SK-N-SH treated with all-trans-retinoic acid at 6 μM for 48 hours (cell line): ENCODE data around the gene MED6.

Experiments
- ATAC-seq: fragments of 200-7000 bp; cut with Tn5 transposase; 3 replicates; pipeline ENCODE4 v1.9.1; 2020; ENCODE audit warnings: mild to moderate bottlenecking, moderate library complexity
- ARNTL ChIP-seq: fragments of 450-650 bp; formaldehyde crosslinking; IDR thresholded peaks from 2 replicates; pipeline ENCODE4 v1.5.0; 2020; ENCODE audit warnings: low read depth, mild to moderate bottlenecking, moderate library complexity, borderline replicate concordance
- BACH2 ChIP-seq: fragments of 250-450 bp; sonication (Bioruptor Pico); IDR thresholded peaks from 2 replicates; pipeline ENCODE4 v1.9.0; 2021; ENCODE audit warnings: mild to moderate bottlenecking, borderline replicate concordance
- CREB5 ChIP-seq: fragments of 250-450 bp; sonication (Bioruptor Pico); IDR thresholded peaks from 2 replicates; pipeline ENCODE4 v1.5.1; 2020; ENCODE audit warnings: low read depth, mild to moderate bottlenecking, moderate library complexity
- CSDC2 ChIP-seq: fragments of 250-450 bp; sonication (Bioruptor Pico); IDR thresholded peaks from 2 replicates; pipeline ENCODE4 v1.5.0; 2020; ENCODE audit warnings: mild to moderate bottlenecking, moderate library complexity
- CSRNP3 ChIP-seq: fragments of 250-450 bp; sonication (Bioruptor Pico); IDR thresholded peaks from 2 replicates; pipeline ENCODE4 v1.5.1; 2021; ENCODE audit warnings: mild to moderate bottlenecking, moderate library complexity
- ESRRG ChIP-seq: fragments of 250-450 bp; sonication (Bioruptor Pico); IDR thresholded peaks from 2 replicates; pipeline ENCODE4 v1.6.1; 2021; ENCODE audit warnings: mild to moderate bottlenecking
- GLIS3 ChIP-seq: fragments of 250-450 bp; sonication (Bioruptor Pico); IDR thresholded peaks from 2 replicates; pipeline ENCODE4 v1.5.0; 2020; ENCODE audit warnings: mild to moderate bottlenecking, moderate library complexity
- OSR1 ChIP-seq: fragments of 250-450 bp; sonication (Bioruptor Pico); IDR thresholded peaks from 2 replicates; pipeline ENCODE4 v1.8.0; 2022; ENCODE audit warnings: moderate library complexity, mild to moderate bottlenecking, inconsistent platforms
- PPARA ChIP-seq: fragments of 250-450 bp; sonication (Bioruptor Pico); IDR thresholded peaks from 2 replicates; pipeline ENCODE4 v1.5.0; 2020; ENCODE audit warnings: mild to moderate bottlenecking, borderline replicate concordance
- RARB ChIP-seq: fragments of 250-450 bp; sonication (Bioruptor Pico); IDR thresholded peaks from 2 replicates; pipeline ENCODE4 v1.8.0; 2021; ENCODE audit warnings: mild to moderate bottlenecking, moderate library complexity
- SNAI2 ChIP-seq: fragments of 250-450 bp; sonication (Bioruptor Pico); IDR thresholded peaks from 2 replicates; pipeline ENCODE4 v1.5.0; 2020; ENCODE audit warnings: mild to moderate bottlenecking, moderate library complexity
- TCF4 ChIP-seq: fragments of 250-450 bp; sonication (Bioruptor Pico); IDR thresholded peaks from 2 replicates; pipeline ENCODE4 v1.8.0; 2021; ENCODE audit warnings: mild to moderate bottlenecking, moderate library complexity, borderline replicate concordance
- TOX ChIP-seq: fragments of 250-450 bp; sonication (Bioruptor Pico); IDR thresholded peaks from 2 replicates; pipeline ENCODE4 v1.8.0; 2021; ENCODE audit warnings: mild to moderate bottlenecking, moderate library complexity, borderline replicate concordance
- TSHZ2 ChIP-seq: fragments of 250-450 bp; sonication (Bioruptor Pico); IDR thresholded peaks from 2 replicates; pipeline ENCODE4 v1.5.0; 2020; ENCODE audit warnings: mild to moderate bottlenecking, moderate library complexity
- ZC3H10 ChIP-seq: fragments of 250-450 bp; sonication (Bioruptor Pico); IDR thresholded peaks from 2 replicates; pipeline ENCODE4 v1.5.1; 2021; ENCODE audit warnings: mild to moderate bottlenecking, moderate library complexity
- ZFP3 ChIP-seq: fragments of 250-450 bp; sonication (Bioruptor Pico); IDR thresholded peaks from 2 replicates; pipeline ENCODE4 v1.5.0; 2020; ENCODE audit warnings: mild to moderate bottlenecking, moderate library complexity
- ZFP30 ChIP-seq: fragments of 450-650 bp; formaldehyde crosslinking; IDR thresholded peaks from 2 replicates; pipeline ENCODE4 v1.5.0; 2022; ENCODE audit warnings: mild to moderate bottlenecking, moderate library complexity
- ZNF565 ChIP-seq: fragments of 450-650 bp; formaldehyde crosslinking; conservative IDR thresholded peaks from 2 replicates; pipeline ENCODE4 v1.5.0; 2020; ENCODE audit warnings: low read depth, mild to moderate bottlenecking, moderate library complexity
- ZNF70 ChIP-seq: fragments of 450-650 bp; formaldehyde crosslinking; IDR thresholded peaks from 2 replicates; pipeline ENCODE4 v1.5.0; 2020; ENCODE audit warnings: mild to moderate bottlenecking, moderate library complexity
- ZNF8 ChIP-seq: fragments of 450-650 bp; formaldehyde crosslinking; IDR thresholded peaks from 2 replicates; pipeline ENCODE4 v1.5.0; 2020; ENCODE audit warnings: mild to moderate bottlenecking, moderate library complexity
- TF ChIP-seq, protein P1 (sequence below): fragments of 250-450 bp; sonication (Bioruptor Pico); IDR thresholded peaks from 2 replicates; pipeline ENCODE4 v1.8.0; 2020; ENCODE audit warnings: mild to moderate bottlenecking, moderate library complexity, borderline replicate concordance
- TF ChIP-seq, protein P2 (sequence below): fragments of 250-450 bp; sonication (Bioruptor Pico); IDR thresholded peaks from 2 replicates; pipeline ENCODE4 v1.8.0; 2021; ENCODE audit warnings: low read depth, mild to moderate bottlenecking, moderate library complexity, borderline replicate concordance

MED6 gene

GRCh38 chr14:70646705-70647104, 46.2 kb upstream of the MED6 start (continued):
- TF ChIP-seq ZFP3 (CRISPR knock-in tag) (no peak), ESRRG (CRISPR knock-in tag) (no peak), BACH2 (CRISPR knock-in tag) (no peak), CSDC2 (CRISPR knock-in tag) (no peak), ZNF565 (CRISPR knock-in tag) (no peak), TCF4 (CRISPR knock-in tag) (no peak), ZNF8 (CRISPR knock-in tag) (no peak)
- TF ChIP-seq, protein P1, sequence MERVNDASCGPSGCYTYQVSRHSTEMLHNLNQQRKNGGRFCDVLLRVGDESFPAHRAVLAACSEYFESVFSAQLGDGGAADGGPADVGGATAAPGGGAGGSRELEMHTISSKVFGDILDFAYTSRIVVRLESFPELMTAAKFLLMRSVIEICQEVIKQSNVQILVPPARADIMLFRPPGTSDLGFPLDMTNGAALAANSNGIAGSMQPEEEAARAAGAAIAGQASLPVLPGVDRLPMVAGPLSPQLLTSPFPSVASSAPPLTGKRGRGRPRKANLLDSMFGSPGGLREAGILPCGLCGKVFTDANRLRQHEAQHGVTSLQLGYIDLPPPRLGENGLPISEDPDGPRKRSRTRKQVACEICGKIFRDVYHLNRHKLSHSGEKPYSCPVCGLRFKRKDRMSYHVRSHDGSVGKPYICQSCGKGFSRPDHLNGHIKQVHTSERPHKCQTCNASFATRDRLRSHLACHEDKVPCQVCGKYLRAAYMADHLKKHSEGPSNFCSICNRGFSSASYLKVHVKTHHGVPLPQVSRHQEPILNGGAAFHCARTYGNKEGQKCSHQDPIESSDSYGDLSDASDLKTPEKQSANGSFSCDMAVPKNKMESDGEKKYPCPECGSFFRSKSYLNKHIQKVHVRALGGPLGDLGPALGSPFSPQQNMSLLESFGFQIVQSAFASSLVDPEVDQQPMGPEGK = no peak
- TF ChIP-seq, all 23 proteins: peak for 0

DNA sequence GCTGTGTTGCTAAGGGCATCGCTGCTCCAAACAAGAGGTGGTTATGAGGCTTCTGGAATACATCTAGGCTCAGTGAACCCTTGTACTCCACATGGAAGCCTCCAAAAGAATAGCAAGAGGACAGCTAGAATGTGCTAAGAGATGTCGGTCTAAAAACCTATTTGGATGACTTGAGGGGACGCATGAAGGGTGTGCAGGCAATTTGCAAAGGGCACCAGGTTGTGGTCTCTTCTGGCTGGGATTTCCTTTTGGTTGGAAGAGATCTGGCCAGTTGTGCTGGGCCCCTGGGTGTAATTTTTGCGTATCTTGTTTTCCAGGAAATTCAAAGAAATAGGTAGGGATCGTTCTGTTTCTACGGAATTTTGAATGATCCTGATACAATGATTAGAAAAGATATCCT, 45.4 kb upstream of the MED6 start:
- ATAC-seq = no peak
- TF ChIP-seq, protein P1 = no peak
- no peak for TF ChIP-seq CSDC2 (CRISPR knock-in tag)
- no peak for TF ChIP-seq GLIS3 (CRISPR knock-in tag)
- TF ChIP-seq ARNTL (CRISPR knock-in tag) = no peak
- no peak for TF ChIP-seq ZC3H10
- TF ChIP-seq ZFP3 (CRISPR knock-in tag) = no peak
- no peak for TF ChIP-seq PPARA
- no peak for TF ChIP-seq RARB
- TF ChIP-seq CREB5 (CRISPR knock-in tag) = no peak
- TF ChIP-seq, protein P2, sequence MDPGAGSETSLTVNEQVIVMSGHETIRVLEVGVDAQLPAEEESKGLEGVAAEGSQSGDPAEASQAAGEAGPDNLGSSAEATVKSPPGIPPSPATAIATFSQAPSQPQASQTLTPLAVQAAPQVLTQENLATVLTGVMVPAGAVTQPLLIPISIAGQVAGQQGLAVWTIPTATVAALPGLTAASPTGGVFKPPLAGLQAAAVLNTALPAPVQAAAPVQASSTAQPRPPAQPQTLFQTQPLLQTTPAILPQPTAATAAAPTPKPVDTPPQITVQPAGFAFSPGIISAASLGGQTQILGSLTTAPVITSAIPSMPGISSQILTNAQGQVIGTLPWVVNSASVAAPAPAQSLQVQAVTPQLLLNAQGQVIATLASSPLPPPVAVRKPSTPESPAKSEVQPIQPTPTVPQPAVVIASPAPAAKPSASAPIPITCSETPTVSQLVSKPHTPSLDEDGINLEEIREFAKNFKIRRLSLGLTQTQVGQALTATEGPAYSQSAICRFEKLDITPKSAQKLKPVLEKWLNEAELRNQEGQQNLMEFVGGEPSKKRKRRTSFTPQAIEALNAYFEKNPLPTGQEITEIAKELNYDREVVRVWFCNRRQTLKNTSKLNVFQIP = no peak
- TF ChIP-seq ESRRG (CRISPR knock-in tag) = no peak
- no peak for TF ChIP-seq CSRNP3 (CRISPR knock-in tag)
- no peak for TF ChIP-seq TSHZ2 (CRISPR knock-in tag)
- TF ChIP-seq OSR1 (CRISPR knock-in tag) = no peak
- TF ChIP-seq SNAI2 (CRISPR knock-in tag) = no peak

- no peak for ATAC-seq
- no peak for TF ChIP-seq TSHZ2 (CRISPR knock-in tag)
- no peak for TF ChIP-seq ESRRG (CRISPR knock-in tag)
- TF ChIP-seq ZNF70 = no peak
- no peak for TF ChIP-seq ZFP30
- no peak for TF ChIP-seq TOX (CRISPR knock-in tag)
- TF ChIP-seq GLIS3 (CRISPR knock-in tag) = no peak
- TF ChIP-seq CSRNP3 (CRISPR knock-in tag) = no peak
- no peak for TF ChIP-seq ARNTL (CRISPR knock-in tag)
These were observed 43.5 kb upstream of the MED6 start for GRCh38 chr14:70643967-70644366.
